Uterus (tissue), 4 donors: ENCODE measurements around the gene MAGI2. TPM values are rescaled to one million over a fixed set of nuclear protein-coding genes. Genes with fewer than 3 reads are reported as not detected.

Experiments
- DNase-seq, 2 donors: peaks; one replicate each; pipeline ENCODE4 v3.0.0-alpha.2; 2019 to 2020
- H3K27ac ChIP-seq, 2 donors: fragments of 200-600 bp; sonication (generic); 1 replicate in 1 of 2; 2 replicates in 1 of 2; pipeline ENCODE4 v1.5.1; 2016 to 2018
- H3K27me3 ChIP-seq, 2 donors: fragments of 200-600 bp; sonication (generic); one replicate each; pipeline ENCODE4 v1.5.1; 2018 to 2019; ENCODE audit warnings: control low read depth in 1 of 2
- H3K36me3 ChIP-seq, 2 donors: fragments of 200-600 bp; sonication (generic); one replicate each; pipeline ENCODE4 v1.5.1; 2019; ENCODE audit warnings: control low read depth in 1 of 2
- H3K4me1 ChIP-seq, 2 donors: fragments of 200-600 bp; sonication (generic); one replicate each; pipeline ENCODE4 v1.5.1; 2018 to 2019; ENCODE audit warnings: control low read depth in 1 of 2
- H3K4me3 ChIP-seq, 2 donors: fragments of 200-600 bp; sonication (generic); 1 replicate in 1 of 2; 2 replicates in 1 of 2; pipeline ENCODE4 v1.5.1; 2018 to 2019; ENCODE audit warnings: mild to moderate bottlenecking in 1 of 2
- H3K9me3 ChIP-seq, 2 donors: fragments of 200-600 bp; sonication (generic); one replicate each; pipeline ENCODE4 v1.5.1; 2019; ENCODE audit warnings: control low read depth in 1 of 2
- CTCF ChIP-seq, 4 experiments: fragments of 200-600 bp in 2 of 4; fragments of 450-650 bp in 2 of 4; sonication (generic) in 2 of 4; IDR thresholded peaks; one replicate each; pipeline ENCODE4 v1.5.1; 2016 to 2019; ENCODE audit warnings: antibody characterized with exemption in 4 of 4, mild to moderate bottlenecking in 2 of 4, moderate library complexity in 1 of 4
- POLR2A ChIP-seq, 2 donors: fragments of 450-650 bp; IDR thresholded peaks; one replicate each; pipeline ENCODE4 v1.6.1; 2016; ENCODE audit warnings: antibody characterized with exemption in 2 of 2, mild to moderate bottlenecking in 1 of 2, moderate library complexity in 1 of 2
- intact Hi-C: fragments of 100-400 bp; cut with DNase I; formaldehyde crosslinking; loops from one replicate; pipeline ENCODE4 v1.15.1; 2023; ENCODE audit warnings: low total_unique reads
- total RNA-seq, 4 donors: library from RNA; depleted of rRNA in 3 of 4; stranded (reverse); fragments of >200 nt in 3 of 4; gene quantifications; one replicate each; pipeline versions ENCODE4 v1.1.0 to v1.2.4, GENCODE V29; 2014 to 2023
- donor health status: DM: yes; HTN: yes; CAD: no.

MAGI2 gene
- total RNA-seq, 4 donors from 2014 or later, result 5.3 to 23.2 (median 13.8) TPM

GRCh38 chr7:79471283-79471682, 17.8 kb upstream of the MAGI2 start:
- intact Hi-C loops, result no loop called here
- Histone ChIP-seq H3K27ac (no peak overlapping the region), H3K4me3 (no peak overlapping the region), H3K27me3 (no peaks in the 10 kb centered on the region), H3K9me3 (no peaks in the 10 kb centered on the region), H3K4me1 (no peaks in the 10 kb centered on the region), H3K36me3 (peaks cover 0 to 3% of the 10 kb centered on the region in 2 donors)
- TF ChIP-seq CTCF (IDR thresholded peaks at IDR 0.05) (no peak), POLR2A (IDR thresholded peaks at IDR 0.05) (no peak)
- no peak for DNase-seq

- no peaks in the 10 kb centered on the region for H3K9me3 ChIP-seq
- no peak overlapping the region for H3K27ac ChIP-seq
- intact Hi-C loops, result no loop called here
- no peaks in the 10 kb centered on the region for H3K27me3 ChIP-seq
- TF ChIP-seq CTCF (IDR thresholded peaks at IDR 0.05) (no peak), POLR2A (IDR thresholded peaks at IDR 0.05) (no peak)
- no peaks in the 10 kb centered on the region for H3K36me3 ChIP-seq
- no peak overlapping the region for H3K4me3 ChIP-seq
- H3K4me1 ChIP-seq, result no peaks in the 10 kb centered on the region
- no peak for DNase-seq
These were observed 12.1 kb upstream of the MAGI2 start for GRCh38 chr7:79465551-79465950.

GRCh38 chr7:79464051-79464450, 10.6 kb upstream of the MAGI2 start:
- Histone ChIP-seq H3K9me3 (no peaks in the 10 kb centered on the region), H3K36me3 (no peaks in the 10 kb centered on the region), H3K4me3 (no peak overlapping the region), H3K27me3 (no peaks in the 10 kb centered on the region), H3K4me1 (no peaks in the 10 kb centered on the region), H3K27ac (no peak overlapping the region)
- no peak for TF ChIP-seq CTCF (IDR thresholded peaks at IDR 0.05)
- no peak for TF ChIP-seq POLR2A (IDR thresholded peaks at IDR 0.05)
- intact Hi-C loops, result no loop called here
- no peak for DNase-seq

- TF ChIP-seq POLR2A (IDR thresholded peaks at IDR 0.05) (no peak), CTCF (IDR thresholded peaks at IDR 0.05) (no peak)
- Histone ChIP-seq H3K9me3 (no peaks in the 10 kb centered on the region), H3K4me1 (no peaks in the 10 kb centered on the region), H3K36me3 (no peaks in the 10 kb centered on the region), H3K27ac (no peak overlapping the region), H3K4me3 (no peak overlapping the region), H3K27me3 (no peaks in the 10 kb centered on the region)
- DNase-seq, result no peak
- intact Hi-C loops, result no loop called here
These were observed 8.9 kb upstream of the MAGI2 start for GRCh38 chr7:79462390-79462789.

- intact Hi-C loops, result no loop called here
- Histone ChIP-seq H3K4me1 (no peaks in the 10 kb centered on the region), H3K27ac (no peak overlapping the region), H3K36me3 (no peaks in the 10 kb centered on the region), H3K4me3 (no peak overlapping the region), H3K9me3 (no peaks in the 10 kb centered on the region), H3K27me3 (no peaks in the 10 kb centered on the region)
- no peak for TF ChIP-seq CTCF (IDR thresholded peaks at IDR 0.05)
- TF ChIP-seq POLR2A (IDR thresholded peaks at IDR 0.05), result no peak
- DNase-seq, result no peak
These were observed 8.2 kb upstream of the MAGI2 start for GRCh38 chr7:79461660-79462059.
